HEK293 (cell line): ENCODE measurements around the gene CHST8.

Source experiments
- CTCF ChIP-seq: fragments of 450-650 bp; formaldehyde crosslinking; IDR thresholded peaks from 2 replicates; pipeline ENCODE4 v1.5.1; 2016; ENCODE audit warnings: missing biosample characterization, missing genetic modification characterization
- EGR2 ChIP-seq: fragments of 450-650 bp; formaldehyde crosslinking; IDR thresholded peaks from 2 replicates; pipeline ENCODE4 v1.5.1; 2016; ENCODE audit warnings: low read depth, missing biosample characterization, missing genetic modification characterization
- GLI4 ChIP-seq: fragments of 450-650 bp; formaldehyde crosslinking; IDR thresholded peaks from 2 replicates; pipeline ENCODE4 v1.5.1; 2016; ENCODE audit warnings: missing biosample characterization, missing genetic modification characterization
- ZBTB21 ChIP-seq: fragments of 450-650 bp; formaldehyde crosslinking; IDR thresholded peaks from 2 replicates; pipeline ENCODE4 v1.5.1; 2017; ENCODE audit warnings: missing biosample characterization, missing genetic modification characterization
- ZNF274 ChIP-seq, 2 experiments: fragments of 200-500 bp in 1 of 2; fragments of 450-650 bp in 1 of 2; sonication (Bioruptor generic) in 1 of 2; formaldehyde crosslinking in 1 of 2; IDR thresholded peaks; 2 replicates each; pipeline versions ENCODE4 v1.5.1 to v1.6.1; 2014 to 2016; ENCODE audit warnings: borderline replicate concordance in 1 of 2, inconsistent platforms in 1 of 2, low read length in 1 of 2, missing biosample characterization in 1 of 2, missing genetic modification characterization in 1 of 2
- ZNF324 ChIP-seq: fragments of 450-650 bp; formaldehyde crosslinking; IDR thresholded peaks from 2 replicates; pipeline ENCODE4 v1.5.1; 2016; ENCODE audit warnings: missing biosample characterization, missing genetic modification characterization
- ZNF600 ChIP-seq: fragments of 450-650 bp; formaldehyde crosslinking; IDR thresholded peaks from 2 replicates; pipeline ENCODE4 v1.5.1; 2016; ENCODE audit warnings: missing biosample characterization, missing genetic modification characterization
- ZSCAN18 ChIP-seq: fragments of 450-650 bp; formaldehyde crosslinking; IDR thresholded peaks from 2 replicates; pipeline ENCODE4 v1.5.1; 2016; ENCODE audit warnings: missing biosample characterization, missing genetic modification characterization
- TF ChIP-seq, protein P1 (sequence below): fragments of 450-650 bp; formaldehyde crosslinking; IDR thresholded peaks from 2 replicates; pipeline ENCODE4 v1.5.1; 2016; ENCODE audit warnings: missing biosample characterization, missing genetic modification characterization

DNA sequence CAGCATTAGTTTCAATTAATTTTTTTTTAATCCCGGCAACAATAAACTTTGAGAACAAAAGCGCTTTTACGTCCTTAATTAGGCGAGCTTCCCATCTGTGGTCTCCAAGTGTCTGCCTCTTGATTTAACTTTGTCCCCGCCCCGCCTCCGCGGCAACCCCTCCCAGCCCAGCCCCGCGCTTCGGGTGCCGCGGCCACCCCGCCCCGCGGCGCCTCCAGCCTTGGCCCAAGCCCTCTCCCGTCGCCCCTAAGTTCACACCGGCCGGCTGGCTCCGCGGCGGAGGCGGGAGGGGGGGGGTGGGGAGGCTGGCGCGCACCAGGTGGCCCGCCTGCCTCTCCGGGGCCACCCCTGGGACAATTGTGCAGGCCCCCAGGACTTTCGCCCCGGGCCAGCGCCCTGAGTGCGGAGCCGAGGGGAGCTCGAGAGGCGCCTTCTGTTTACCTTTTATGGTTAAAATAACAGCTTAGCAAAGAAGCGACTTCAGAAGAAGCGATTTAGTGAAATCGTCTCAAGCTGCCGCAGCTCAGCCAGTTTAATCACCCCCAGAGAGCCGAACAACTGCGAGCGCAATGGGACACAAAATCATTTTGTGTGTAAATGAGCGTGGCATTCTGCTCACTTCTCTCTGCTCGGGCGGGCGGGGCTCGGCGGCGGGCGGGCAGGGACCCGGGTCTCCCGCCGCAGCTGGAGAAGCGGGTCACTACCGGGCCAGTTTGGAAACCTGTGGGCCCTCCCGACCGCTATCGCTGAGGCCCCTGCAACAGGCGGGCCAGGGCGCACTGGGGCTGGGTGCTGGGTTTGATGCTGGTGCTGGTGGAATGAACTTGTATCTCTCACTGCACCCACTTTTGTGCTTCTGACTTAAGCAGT lies 176.3 kb downstream of the CHST8 start:
- TF ChIP-seq CTCF (tag by site-specific recombination), result no peak
- TF ChIP-seq, protein P1, sequence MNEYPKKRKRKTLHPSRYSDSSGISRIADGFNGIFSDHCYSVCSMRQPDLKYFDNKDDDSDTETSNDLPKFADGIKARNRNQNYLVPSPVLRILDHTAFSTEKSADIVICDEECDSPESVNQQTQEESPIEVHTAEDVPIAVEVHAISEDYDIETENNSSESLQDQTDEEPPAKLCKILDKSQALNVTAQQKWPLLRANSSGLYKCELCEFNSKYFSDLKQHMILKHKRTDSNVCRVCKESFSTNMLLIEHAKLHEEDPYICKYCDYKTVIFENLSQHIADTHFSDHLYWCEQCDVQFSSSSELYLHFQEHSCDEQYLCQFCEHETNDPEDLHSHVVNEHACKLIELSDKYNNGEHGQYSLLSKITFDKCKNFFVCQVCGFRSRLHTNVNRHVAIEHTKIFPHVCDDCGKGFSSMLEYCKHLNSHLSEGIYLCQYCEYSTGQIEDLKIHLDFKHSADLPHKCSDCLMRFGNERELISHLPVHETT (tag by site-specific recombination), result no peak
- no peak for TF ChIP-seq EGR2 (tag by site-specific recombination)
- TF ChIP-seq ZNF274 (IDR thresholded peaks at IDR 0.05; ENCODE audit: low read length), result no peak
- no peak for TF ChIP-seq ZNF274 (tag by site-specific recombination; IDR thresholded peaks at IDR 0.05; ENCODE audit: borderline replicate concordance)
- no peak for TF ChIP-seq ZNF600 (tag by site-specific recombination)
- no peak for TF ChIP-seq ZNF324
- no peak for TF ChIP-seq ZBTB21
- TF ChIP-seq GLI4 (tag by site-specific recombination), result no peak
- TF ChIP-seq ZSCAN18, result no peak
